ENCODE measurements around the gene ALKAL2. TPM values are rescaled to one million over a fixed set of nuclear protein-coding genes. Genes with fewer than 3 reads are reported as not detected.

ALKAL2 gene, protein sequence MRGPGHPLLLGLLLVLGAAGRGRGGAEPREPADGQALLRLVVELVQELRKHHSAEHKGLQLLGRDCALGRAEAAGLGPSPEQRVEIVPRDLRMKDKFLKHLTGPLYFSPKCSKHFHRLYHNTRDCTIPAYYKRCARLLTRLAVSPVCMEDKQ
- total RNA-seq, result not detected in 2 replicates

DNA sequence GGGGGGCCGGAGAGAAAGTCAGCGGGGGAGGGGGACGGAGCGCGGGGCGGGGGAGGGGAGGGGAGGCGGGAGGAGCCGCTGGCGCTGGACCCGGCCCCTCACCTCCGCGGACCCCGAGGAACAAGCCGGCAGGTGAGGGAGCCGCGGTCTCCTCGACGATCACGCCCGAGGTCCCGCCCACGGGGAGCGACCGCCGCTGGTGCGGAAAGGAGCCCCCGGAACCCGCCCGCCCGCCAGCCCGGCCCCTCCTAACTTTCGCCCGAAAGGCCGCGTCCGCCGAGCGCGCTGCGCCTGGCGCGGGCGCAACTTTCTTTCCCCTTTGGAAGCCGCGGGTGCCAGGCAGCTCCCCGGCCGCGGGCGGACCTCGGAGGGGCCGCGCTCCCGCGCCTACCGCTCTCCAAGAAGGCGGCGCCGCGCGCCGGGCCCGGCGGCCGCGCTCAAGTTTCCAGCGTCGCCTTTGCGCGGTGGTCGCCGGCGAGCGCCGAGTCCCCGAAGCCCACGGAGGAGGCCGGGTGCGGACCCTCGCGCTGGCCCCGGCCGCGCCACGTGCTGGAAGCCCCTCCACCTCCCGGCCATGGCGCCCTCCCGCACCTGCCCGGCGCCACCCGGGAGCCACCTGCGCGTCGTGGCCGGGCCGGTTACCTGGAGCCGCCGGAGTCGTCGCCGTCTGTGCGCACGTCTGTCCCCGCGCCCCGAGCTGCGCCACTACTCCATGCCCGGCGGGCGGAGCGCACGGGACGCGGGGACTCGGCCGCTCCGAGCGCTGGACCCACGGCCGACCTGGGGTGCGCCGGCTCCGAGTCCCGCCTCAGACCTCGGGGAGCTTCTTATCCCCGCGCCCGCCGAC, at the start of gene ALKAL2:
Gene ALKAL2 (minus strand): TSS at position 181 of the 847 bp plus-strand sequence. CDS start 256 bp downstream, outside the sequence.

DNA sequence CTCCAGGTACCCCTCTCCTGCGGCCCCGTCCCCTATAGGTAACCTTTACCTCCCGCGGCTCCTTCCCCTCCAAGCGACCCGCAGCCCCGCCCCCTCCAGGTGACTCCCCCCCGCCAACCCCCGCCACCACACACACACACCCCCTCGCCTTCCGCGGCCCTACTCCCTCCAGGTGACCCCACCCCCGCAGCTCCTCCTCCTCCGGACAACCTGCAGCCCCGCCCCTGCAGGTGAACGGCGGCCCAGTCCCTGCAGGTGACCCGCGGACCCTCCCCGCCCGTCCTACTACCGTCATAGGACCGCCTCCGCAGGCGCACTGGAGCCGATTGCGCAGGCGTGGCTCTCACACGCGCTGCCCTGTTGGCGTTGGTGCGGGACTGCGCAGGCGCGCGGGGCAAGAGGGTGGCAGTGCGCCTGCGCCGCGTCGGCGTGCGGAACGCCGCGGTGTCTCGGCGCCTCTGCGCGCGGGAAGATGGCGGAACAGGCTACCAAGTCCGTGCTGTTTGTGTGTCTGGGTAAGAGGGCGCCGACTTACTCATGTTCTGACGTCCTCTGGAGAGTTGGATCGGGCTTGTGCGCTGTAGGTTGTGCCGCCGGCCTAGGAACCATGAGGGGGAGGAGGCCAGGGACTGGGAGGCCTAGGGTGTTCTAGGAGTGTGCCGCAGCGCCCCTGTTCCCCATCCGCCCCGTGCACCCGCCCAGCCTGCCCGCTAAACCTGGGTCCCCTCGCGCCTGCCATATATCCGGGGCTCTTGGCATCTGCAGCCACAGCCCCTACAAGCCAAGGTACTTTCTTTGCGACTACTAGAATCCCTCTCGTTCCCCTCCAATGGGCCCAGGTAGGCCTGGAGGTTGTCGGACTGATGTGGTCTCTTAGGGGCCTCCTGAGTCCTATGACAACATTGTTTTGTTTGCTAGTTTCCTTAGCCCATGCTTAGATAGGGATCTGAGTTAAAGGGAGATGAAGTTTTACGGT, 23.1 kb downstream of the ALKAL2 start, which contains the start of gene ACP1:
Gene ACP1 (plus strand): TSS at position 455 of the 976 bp plus-strand sequence. CDS start 18 bp downstream, at position 473.

DNA sequence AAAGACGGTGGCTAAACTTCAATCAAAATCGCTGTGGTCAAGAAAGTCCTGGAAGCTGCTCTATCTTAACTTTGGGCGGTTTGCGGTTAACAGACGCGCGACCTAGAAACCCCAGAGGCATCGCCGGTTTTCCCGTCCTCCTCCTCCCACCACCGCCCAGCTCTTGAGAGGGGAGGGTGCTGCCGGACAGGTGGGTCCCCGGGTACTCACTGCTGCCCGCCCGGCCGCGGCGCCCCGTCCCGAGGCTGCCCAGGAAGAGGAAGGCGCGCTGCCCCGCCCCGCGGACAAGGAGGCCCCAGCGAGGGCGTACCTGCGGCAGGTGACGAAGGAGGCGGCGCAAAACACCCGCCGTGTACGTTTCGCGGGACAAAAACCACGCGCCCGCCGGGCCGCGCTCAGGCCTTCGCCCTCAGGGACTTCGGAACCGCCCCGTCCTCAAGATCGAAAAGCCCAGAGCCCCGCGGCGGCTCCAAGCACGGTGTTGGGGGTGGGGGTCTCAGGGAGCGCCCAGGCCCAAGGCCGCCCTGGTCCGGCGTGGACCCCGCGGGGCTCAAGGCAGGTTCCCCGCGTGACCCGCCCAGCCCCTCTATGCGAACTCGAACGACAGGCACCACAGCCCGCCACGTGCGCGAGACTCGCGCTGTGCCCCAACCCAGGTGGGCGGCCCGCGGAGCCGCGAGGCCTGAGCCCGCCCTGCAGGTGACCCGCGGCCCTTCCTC, 24.0 kb downstream of the ALKAL2 start, which contains the start of gene SH3YL1:
Gene SH3YL1 (minus strand): TSS at position 259 of the 719 bp plus-strand sequence. CDS start 48 bp downstream, at position 211.

Other genes starting within 250 kb of the ALKAL2 start
- gene FAM110C, start 241.6 kb downstream of the ALKAL2 start, total RNA-seq, result not detected in 2 replicates
- gene SH3YL1, start 24.1 kb downstream of the ALKAL2 start, total RNA-seq, result 32.5 and 36.7 TPM in 2 replicates
- gene ACP1, start 23.1 kb downstream of the ALKAL2 start, total RNA-seq, result 60.8 and 73.5 TPM in 2 replicates

All from subcutaneous preadipocyte (primary cell).